Measurements from ENCODE around the gene MRPS7.

The MRPS7 gene

GRCh38 chr17:75308732-75309629, 47.3 kb downstream of the MRPS7 start:
- DNase-seq (ENCODE audit: low read depth, low spot score) = peak; percentile 31

GRCh38 chr17:75313941-75314551, 52.4 kb downstream of the MRPS7 start:
- DNase-seq (ENCODE audit: low read depth, low spot score) = no peak

GRCh38 chr17:75315541-75316243, 54.0 kb downstream of the MRPS7 start:
- no peak for DNase-seq (ENCODE audit: low read depth, low spot score)
